Fibroblast of skin of left biceps (primary cell): ENCODE measurements around the gene LAMA2.

Experiments used
- DNase-seq, 2 experiments: peaks; one replicate each; pipeline ENCODE4 v3.0.0-alpha.2; 2013; ENCODE audit warnings: low read depth in 2 of 2

LAMA2 gene

DNA sequence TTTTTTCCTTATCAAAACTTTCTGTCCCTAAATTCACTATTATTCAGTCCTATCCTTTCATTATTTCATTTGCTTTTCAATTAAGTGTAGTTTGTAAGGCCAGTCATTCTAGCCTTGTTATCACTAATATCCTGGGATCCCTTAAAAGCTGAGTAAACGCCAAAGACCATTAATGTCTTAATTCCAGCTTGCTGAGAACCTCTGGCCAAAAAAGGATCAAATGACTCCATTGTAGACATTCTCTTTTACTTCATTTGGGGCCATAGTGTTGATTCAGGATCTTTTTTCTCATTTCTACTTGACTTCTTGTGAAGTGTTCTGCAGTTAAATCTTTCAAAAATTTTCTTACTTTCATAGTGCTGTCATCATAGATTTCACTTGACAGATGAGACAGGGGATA lies 379.7 kb downstream of the LAMA2 start:
- DNase-seq = no peak

GRCh38 chr6:129263176-129263575 lies 380.2 kb downstream of the LAMA2 start:
- DNase-seq = no peak

GRCh38 chr6:129264480-129265045 lies 381.6 kb downstream of the LAMA2 start:
- DNase-seq = no peak

GRCh38 chr6:129267028-129267427 lies 384.1 kb downstream of the LAMA2 start:
- no peak for DNase-seq

DNA sequence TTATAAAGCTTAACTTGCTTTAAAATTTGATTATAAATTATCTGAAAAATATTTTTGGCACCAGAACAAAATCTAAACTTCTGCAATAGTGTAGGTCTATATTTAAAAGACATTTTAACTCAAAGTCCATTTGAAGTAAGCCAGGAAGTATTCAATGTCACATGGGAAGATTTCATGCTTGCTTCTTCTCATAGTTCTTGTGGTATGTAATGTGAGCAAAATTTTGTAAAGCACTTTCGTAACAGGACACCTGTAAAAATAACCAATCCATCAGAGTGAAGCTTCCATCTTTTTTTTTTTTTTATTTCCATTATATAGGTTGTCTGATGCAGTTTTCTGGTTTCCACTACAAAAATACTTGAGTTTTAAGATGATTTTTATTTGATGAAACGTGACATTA lies 386.1 kb downstream of the LAMA2 start:
- no peak for DNase-seq

GRCh38 chr6:129269891-129270290 lies 387.0 kb downstream of the LAMA2 start:
- no peak for DNase-seq

DNA sequence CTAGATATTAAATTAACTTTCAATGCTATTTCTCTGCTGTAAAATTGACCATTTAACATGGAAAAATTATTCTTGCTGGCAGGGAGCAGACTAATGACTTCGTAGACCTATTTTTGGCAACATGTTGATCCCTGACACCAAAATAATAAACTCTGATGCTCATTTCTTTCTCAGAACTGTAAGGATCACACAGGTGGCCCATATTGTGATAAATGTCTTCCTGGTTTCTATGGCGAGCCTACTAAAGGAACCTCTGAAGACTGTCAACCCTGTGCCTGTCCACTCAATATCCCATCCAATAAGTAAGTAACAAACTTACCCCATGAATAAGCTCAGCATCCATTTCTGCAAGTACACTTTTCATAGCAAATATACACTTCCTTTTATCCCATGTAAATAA lies 387.5 kb downstream of the LAMA2 start:
- DNase-seq = no peak

DNA sequence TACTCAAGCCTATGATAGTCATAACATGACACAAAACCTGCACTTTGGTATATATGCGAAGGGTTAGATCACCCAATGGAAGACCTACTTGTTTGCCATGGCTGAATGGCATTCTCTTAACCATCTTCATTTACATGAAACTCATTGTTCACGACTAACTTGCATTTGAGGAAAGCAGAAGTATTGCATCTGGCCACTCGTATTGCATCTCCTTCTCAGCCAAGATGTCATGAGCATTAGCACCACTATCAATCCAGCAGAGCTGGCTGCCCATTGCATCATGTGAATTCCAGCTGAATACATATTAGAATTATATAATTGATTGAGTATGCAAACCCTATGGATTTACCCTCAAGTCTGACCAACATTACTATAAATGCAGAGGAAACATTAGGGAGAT lies 390.2 kb downstream of the LAMA2 start:
- DNase-seq = no peak

DNA sequence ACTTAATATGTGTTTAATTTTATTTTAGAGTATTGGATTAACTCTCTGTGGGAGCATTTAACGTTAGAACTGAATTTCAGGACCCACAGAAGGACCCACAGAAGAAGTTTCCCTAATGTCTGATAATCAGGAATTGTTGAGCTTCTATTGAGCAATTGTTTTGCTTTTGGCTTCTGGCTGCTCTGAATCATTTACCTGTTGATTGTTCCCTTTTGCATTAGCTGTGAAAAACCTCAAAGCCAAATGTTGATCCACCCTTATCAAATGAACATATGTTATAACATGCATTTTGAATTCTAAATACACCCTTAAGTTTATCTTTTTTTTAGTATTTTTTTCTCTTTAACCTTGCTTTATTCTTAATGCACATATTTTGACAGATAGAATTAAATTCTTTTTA lies 393.5 kb downstream of the LAMA2 start:
- DNase-seq = no peak

DNA sequence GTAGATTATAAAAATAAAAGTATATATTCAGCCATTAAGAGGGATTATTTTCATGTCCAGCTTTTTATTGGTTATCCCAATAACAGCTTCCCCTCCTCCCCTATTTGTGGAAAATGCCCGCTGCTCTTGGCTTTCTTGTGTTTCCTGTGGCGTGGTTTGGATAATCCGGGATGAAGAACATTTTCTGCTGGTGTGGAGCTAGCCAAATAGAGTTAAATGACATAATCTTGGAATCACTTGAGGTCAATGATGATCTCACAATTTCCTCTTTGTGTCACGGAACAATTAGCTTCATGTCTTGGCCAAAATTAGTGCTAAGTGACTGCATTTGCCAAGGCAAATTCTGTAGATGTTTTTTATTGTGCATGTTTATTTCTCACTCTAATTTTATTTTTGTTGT lies 394.0 kb downstream of the LAMA2 start:
- no peak for DNase-seq

- no peak for DNase-seq
Observed at GRCh38 chr6:129279343-129280292, 396.7 kb downstream of the LAMA2 start.

- no peak for DNase-seq
Observed at GRCh38 chr6:129280293-129280644, 397.3 kb downstream of the LAMA2 start.

DNA sequence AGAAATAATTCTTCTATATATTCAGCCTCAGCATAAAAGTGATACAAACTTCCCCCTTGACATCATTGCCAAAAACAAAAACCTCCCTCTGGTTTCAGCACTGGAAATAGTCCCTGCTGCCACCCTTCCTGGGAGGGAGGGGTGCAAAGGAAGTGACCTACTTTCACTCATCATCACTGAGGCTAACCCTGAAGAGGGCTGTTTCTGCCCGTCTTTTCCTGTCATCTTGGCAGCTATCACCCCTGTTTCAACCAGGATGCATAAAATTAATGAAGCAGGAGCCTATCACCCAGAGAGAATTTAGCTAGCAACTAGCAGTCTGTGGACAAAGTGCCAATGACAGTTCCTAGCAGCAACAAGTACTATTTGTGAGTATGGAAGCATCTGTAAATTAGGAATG lies 397.8 kb downstream of the LAMA2 start:
- DNase-seq = no peak

GRCh38 chr6:129281168-129281796 lies 398.3 kb downstream of the LAMA2 start:
- DNase-seq = no peak

DNA sequence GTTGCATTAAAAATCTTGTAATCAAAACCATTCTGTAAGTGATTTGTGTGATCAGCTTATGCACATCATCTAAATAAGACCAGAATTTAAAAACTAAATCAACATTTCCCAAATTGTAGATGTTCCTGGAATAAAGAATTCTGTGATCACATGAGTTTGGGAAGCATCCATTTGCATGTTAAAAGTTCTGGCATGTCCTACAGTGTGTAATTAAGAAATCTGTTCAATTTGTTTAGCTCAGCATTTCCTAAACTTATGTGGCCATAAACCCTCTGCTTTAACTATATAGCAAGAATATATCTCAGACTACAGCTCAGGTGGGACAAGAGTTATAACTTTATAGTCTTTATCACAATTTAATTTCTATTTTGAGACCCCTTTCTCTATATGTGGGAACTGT lies 399.1 kb downstream of the LAMA2 start:
- DNase-seq = no peak

GRCh38 chr6:129284225-129284624 lies 401.3 kb downstream of the LAMA2 start:
- no peak for DNase-seq

GRCh38 chr6:129287231-129288177 lies 404.6 kb downstream of the LAMA2 start:
- no peak for DNase-seq

GRCh38 chr6:129289442-129289841 lies 406.5 kb downstream of the LAMA2 start:
- no peak for DNase-seq

DNA sequence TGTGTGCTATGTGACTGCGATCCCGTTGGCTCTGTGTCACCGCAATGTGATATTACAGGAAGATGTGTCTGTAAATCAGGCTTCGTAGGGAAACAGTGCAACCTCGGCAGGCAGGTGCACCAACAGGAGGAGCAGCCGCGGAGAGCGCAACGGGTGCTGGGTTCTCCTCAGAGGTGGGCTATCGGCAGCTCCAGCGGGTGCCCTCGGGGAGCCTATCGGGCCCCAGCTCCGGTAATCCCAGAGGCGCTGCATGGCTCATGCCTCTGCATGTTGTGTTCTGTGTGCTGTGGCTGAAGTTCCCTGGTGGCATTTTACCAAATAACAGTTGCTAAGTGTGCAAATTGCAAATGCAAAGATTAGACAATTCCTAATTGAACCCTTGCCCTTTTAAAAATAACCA lies 409.9 kb downstream of the LAMA2 start:
- DNase-seq = no peak

DNA sequence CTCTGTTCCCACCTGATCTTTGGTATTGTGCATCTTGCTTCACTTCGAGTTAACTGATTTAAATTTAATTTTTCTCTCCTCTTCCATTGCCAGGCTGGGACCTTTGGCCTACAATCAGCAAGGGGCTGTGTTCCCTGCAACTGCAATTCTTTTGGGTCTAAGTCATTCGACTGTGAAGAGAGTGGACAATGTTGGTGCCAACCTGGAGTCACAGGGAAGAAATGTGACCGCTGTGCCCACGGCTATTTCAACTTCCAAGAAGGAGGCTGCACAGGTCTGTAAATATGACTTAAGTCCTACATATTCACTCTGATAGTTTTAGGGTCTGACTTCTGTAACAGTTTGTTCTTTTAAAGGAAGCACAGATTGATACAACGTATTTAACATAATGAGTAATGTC lies 414.7 kb downstream of the LAMA2 start:
- no peak for DNase-seq

DNA sequence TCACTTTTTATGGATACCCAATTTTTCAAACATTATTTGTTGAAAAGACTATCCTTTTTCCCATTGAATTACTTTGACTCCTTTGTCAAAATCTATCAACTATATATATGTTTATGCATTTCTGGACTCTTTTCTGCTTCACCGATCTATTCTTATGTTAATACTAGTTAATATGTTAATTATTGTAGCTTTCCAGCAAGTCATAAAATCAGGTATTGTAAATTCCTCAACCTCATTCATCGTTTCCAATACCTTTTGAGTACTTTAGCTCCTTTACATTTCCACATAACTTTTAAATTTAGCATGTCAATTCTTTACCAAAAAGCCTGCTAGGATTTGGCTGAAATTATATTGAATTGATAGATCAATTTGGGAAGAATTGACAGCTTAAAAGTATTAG lies 419.7 kb downstream of the LAMA2 start:
- DNase-seq = no peak

DNA sequence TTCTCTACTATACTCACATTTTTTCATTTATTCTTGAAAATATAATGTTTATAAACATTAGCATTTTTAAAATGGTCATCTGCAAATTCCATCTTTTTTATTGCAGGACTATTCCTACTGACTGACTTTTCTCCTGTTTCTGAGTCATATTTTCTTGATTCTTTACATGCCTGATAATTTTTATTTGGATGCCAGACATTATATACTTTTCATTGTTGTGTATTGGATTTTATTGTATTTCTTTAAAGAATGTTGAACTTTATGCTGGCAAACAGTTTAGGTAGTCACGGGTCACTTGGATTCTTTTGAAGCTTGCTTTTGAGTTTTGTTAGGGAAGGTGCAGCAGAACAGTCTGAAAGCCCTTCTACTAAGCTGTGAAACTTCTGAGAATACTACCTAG lies 423.9 kb downstream of the LAMA2 start:
- no peak for DNase-seq
